ENCODE results near the gene UBA1. TPM values are rescaled to one million over a fixed set of nuclear protein-coding genes. Genes with fewer than 3 reads are reported as not detected.
A peak's percentile ranks its signal among the peaks of the same experiment; 100 is the strongest.

UBA1 gene
- total and polyA plus RNA-seq, 2 of the 13 experiments (the other 11 are each of a cell fraction or from before 2014, with no cell fraction given): 93.3 to 129 TPM

DNA sequence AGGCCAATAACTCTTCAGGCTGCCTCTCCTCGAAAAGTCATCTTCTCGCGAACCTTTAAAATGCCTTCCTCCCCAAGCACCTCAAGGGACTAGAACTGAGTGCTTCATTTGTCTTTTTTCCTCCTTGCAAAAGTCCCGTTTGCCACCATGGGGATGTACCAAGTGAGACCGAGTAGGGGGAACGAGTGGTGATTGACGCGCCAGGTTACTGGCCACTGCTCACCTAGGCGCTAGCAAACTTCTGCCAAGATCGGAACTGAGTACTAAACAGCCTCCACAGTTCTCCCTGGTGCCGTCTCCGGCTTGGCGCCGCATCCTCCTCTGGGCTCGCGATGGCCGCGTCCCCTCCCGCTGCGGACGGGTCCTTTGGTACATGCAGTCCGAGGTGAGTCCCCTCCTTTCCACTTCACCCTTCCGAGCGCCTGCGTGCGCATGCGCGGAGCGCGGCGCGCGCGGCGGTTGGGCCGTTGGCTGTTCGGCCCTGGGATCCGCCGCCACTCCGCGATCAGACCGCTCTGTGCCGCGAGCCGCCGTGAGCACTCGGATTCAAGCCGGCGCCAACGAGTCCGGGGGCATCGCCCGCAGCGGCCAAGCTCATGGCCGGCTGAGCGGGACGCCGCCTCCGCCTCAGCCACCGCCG, 24.8 kb downstream of the UBA1 start, which contains the start of gene CDK16 (continued):
- TF ChIP-seq, protein P1, sequence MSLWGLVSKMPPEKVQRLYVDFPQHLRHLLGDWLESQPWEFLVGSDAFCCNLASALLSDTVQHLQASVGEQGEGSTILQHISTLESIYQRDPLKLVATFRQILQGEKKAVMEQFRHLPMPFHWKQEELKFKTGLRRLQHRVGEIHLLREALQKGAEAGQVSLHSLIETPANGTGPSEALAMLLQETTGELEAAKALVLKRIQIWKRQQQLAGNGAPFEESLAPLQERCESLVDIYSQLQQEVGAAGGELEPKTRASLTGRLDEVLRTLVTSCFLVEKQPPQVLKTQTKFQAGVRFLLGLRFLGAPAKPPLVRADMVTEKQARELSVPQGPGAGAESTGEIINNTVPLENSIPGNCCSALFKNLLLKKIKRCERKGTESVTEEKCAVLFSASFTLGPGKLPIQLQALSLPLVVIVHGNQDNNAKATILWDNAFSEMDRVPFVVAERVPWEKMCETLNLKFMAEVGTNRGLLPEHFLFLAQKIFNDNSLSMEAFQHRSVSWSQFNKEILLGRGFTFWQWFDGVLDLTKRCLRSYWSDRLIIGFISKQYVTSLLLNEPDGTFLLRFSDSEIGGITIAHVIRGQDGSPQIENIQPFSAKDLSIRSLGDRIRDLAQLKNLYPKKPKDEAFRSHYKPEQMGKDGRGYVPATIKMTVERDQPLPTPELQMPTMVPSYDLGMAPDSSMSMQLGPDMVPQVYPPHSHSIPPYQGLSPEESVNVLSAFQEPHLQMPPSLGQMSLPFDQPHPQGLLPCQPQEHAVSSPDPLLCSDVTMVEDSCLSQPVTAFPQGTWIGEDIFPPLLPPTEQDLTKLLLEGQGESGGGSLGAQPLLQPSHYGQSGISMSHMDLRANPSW (CRISPR knock-in tag; IDR thresholded peaks at IDR 0.05; ENCODE audit: borderline replicate concordance): no peak
- no peak for TF ChIP-seq KAT8 (CRISPR knock-in tag; IDR thresholded peaks at IDR 0.05)
- no peak for TF ChIP-seq ZNF800 (CRISPR knock-in tag; IDR thresholded peaks at IDR 0.05)
- no peak for TF ChIP-seq ZNF230 (CRISPR knock-in tag; IDR thresholded peaks at IDR 0.05)
- no peak for TF ChIP-seq ZNF713 (CRISPR knock-in tag; IDR thresholded peaks at IDR 0.05)
- TF ChIP-seq ZNF782 (CRISPR knock-in tag; IDR thresholded peaks at IDR 0.05; ENCODE audit: borderline replicate concordance): no peak
- no peak for TF ChIP-seq ZNF512 (CRISPR knock-in tag; IDR thresholded peaks at IDR 0.05)
- no peak for TF ChIP-seq TOPORS (CRISPR knock-in tag; IDR thresholded peaks at IDR 0.05)
- peak; percentile 16; the same call in 1 of the 2 replicates for TF ChIP-seq GABPB1 (CRISPR knock-in tag; IDR thresholded peaks at IDR 0.05)
- no peak for TF ChIP-seq CCDC6 (CRISPR knock-in tag; IDR thresholded peaks at IDR 0.05)
- TF ChIP-seq, protein P2, sequence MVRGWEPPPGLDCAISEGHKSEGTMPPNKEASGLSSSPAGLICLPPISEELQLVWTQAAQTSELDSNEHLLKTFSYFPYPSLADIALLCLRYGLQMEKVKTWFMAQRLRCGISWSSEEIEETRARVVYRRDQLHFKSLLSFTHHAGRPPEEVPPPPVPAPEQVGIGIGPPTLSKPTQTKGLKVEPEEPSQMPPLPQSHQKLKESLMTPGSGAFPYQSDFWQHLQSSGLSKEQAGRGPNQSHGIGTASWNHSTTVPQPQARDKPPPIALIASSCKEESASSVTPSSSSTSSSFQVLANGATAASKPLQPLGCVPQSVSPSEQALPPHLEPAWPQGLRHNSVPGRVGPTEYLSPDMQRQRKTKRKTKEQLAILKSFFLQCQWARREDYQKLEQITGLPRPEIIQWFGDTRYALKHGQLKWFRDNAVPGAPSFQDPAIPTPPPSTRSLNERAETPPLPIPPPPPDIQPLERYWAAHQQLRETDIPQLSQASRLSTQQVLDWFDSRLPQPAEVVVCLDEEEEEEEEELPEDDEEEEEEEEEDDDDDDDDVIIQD (CRISPR knock-in tag; IDR thresholded peaks at IDR 0.05; ENCODE audit: low read depth): no peak
- no peak for TF ChIP-seq ZNF207 (IDR thresholded peaks at IDR 0.05; ENCODE audit: borderline replicate concordance)
- no peak for TF ChIP-seq FOSL2 (CRISPR knock-in tag; IDR thresholded peaks at IDR 0.05)
- TF ChIP-seq U2AF1 (optimal IDR thresholded peaks at IDR 0.05; ENCODE audit: low read depth, low read length): no peak
- TF ChIP-seq ZBTB1 (CRISPR knock-in tag; IDR thresholded peaks at IDR 0.05; ENCODE audit: borderline replicate concordance): no peak
- no peak for TF ChIP-seq MED13 (CRISPR knock-in tag; IDR thresholded peaks at IDR 0.05)
- no peak for TF ChIP-seq ZNF234 (CRISPR knock-in tag; conservative IDR thresholded peaks at IDR 0.05)
- TF ChIP-seq ZNF143 (CRISPR knock-in tag; IDR thresholded peaks at IDR 0.05): no peak
- TF ChIP-seq TAF15 (IDR thresholded peaks at IDR 0.05; ENCODE audit: low read depth, low read length, poor library complexity, severe bottlenecking): no peak
- no peak for TF ChIP-seq XBP1 (CRISPR knock-in tag; IDR thresholded peaks at IDR 0.05)
- TF ChIP-seq ZNF501 (CRISPR knock-in tag; IDR thresholded peaks at IDR 0.05): no peak
- TF ChIP-seq ZNF431 (CRISPR knock-in tag; IDR thresholded peaks at IDR 0.05; ENCODE audit: borderline replicate concordance, low read depth): no peak
- peak; percentile 76 for TF ChIP-seq POLR2G (IDR thresholded peaks at IDR 0.05; ENCODE audit: low read depth, low read length)
- no peak for TF ChIP-seq NFYB (CRISPR knock-in tag; IDR thresholded peaks at IDR 0.05)
- no peak for TF ChIP-seq BRCA1 (CRISPR knock-in tag; IDR thresholded peaks at IDR 0.05)
